ENCODE results near the gene LYRM9. TPM values are rescaled to one million over a fixed set of nuclear protein-coding genes. Genes with fewer than 3 reads are reported as not detected.

The LYRM9 gene
- total RNA-seq, 1 donor from 2014 or later, result 9.6 TPM

- TF ChIP-seq CTCF (conservative IDR thresholded peaks at IDR 0.05), result no peak
- Mint-ChIP-seq H3K9me3 (no peaks in the 10 kb centered on the region), H3K27me3 (peaks cover 16% of the 10 kb centered on the region), H3K4me1 (ENCODE audit: unreplicated experiment) (no peaks in the 10 kb centered on the region), H3K36me3 (no peaks in the 10 kb centered on the region), H3K27ac (no peak overlapping the region), H3K4me3 (no peak overlapping the region)
- DNase-seq (ENCODE audit: extremely low spot score, unreplicated experiment), result no peak
Measured at GRCh38 chr17:27905447-27906225, 12.5 kb upstream of the LYRM9 start.

GRCh38 chr17:27904534-27905446 is 11.6 kb upstream of the LYRM9 start:
- no peak for TF ChIP-seq CTCF (conservative IDR thresholded peaks at IDR 0.05)
- Mint-ChIP-seq H3K9me3 (no peaks in the 10 kb centered on the region), H3K36me3 (no peaks in the 10 kb centered on the region)

GRCh38 chr17:27904114-27904513 is 10.9 kb upstream of the LYRM9 start:
- DNase-seq (ENCODE audit: extremely low spot score, unreplicated experiment), result no peak
- no peaks in the 10 kb centered on the region for H3K9me3 Mint-ChIP-seq
- H3K27me3 Mint-ChIP-seq, result peaks cover 12% of the 10 kb centered on the region
- no peak overlapping the region for H3K4me3 Mint-ChIP-seq
- H3K36me3 Mint-ChIP-seq, result no peaks in the 10 kb centered on the region
- H3K4me1 Mint-ChIP-seq (ENCODE audit: unreplicated experiment), result no peaks in the 10 kb centered on the region
- TF ChIP-seq CTCF (conservative IDR thresholded peaks at IDR 0.05), result no peak
- no peak overlapping the region for H3K27ac Mint-ChIP-seq

More at GRCh38 chr17:27904534-27905446, 11.6 kb upstream of the LYRM9 start:
- no peak overlapping the region for H3K27ac Mint-ChIP-seq
- no peak for DNase-seq (ENCODE audit: extremely low spot score, unreplicated experiment)
- H3K4me1 Mint-ChIP-seq (ENCODE audit: unreplicated experiment), result no peaks in the 10 kb centered on the region
- H3K27me3 Mint-ChIP-seq, result peaks cover 16% of the 10 kb centered on the region
- H3K4me3 Mint-ChIP-seq, result no peak overlapping the region

GRCh38 chr17:27899525-27899924 is 6.4 kb upstream of the LYRM9 start:
- TF ChIP-seq CTCF (conservative IDR thresholded peaks at IDR 0.05), result no peak

GRCh38 chr17:27898096-27898495 is 4.9 kb upstream of the LYRM9 start:
- Mint-ChIP-seq H3K27ac (no peak overlapping the region), H3K36me3 (no peaks in the 10 kb centered on the region), H3K4me1 (ENCODE audit: unreplicated experiment) (no peaks in the 10 kb centered on the region), H3K4me3 (no peak overlapping the region), H3K27me3 (peaks cover 26% of the 10 kb centered on the region), H3K9me3 (no peaks in the 10 kb centered on the region)
- no peak for TF ChIP-seq CTCF (conservative IDR thresholded peaks at IDR 0.05)
- no peak for DNase-seq (ENCODE audit: extremely low spot score, unreplicated experiment)

More at GRCh38 chr17:27899525-27899924, 6.4 kb upstream of the LYRM9 start:
- H3K4me3 Mint-ChIP-seq, result no peak overlapping the region
- H3K27ac Mint-ChIP-seq, result no peak overlapping the region
- no peaks in the 10 kb centered on the region for H3K4me1 Mint-ChIP-seq (ENCODE audit: unreplicated experiment)
- H3K27me3 Mint-ChIP-seq, result peaks cover 30% of the 10 kb centered on the region
- no peak for DNase-seq (ENCODE audit: extremely low spot score, unreplicated experiment)
- no peaks in the 10 kb centered on the region for H3K36me3 Mint-ChIP-seq
- no peaks in the 10 kb centered on the region for H3K9me3 Mint-ChIP-seq
